Loucy (cell line): ENCODE data around the gene PET100.

Source experiments
- H2AFZ ChIP-seq: fragments of 200-600 bp; sonication (generic); 2 replicates; pipeline ENCODE4 v1.6.0; 2016; ENCODE audit warnings: antibody characterized with exemption, mild to moderate bottlenecking, low read length, moderate library complexity
- H3F3A ChIP-seq: fragments of 200-600 bp; 2 replicates; pipeline ENCODE4 v1.6.0; 2016; ENCODE audit warnings: antibody characterized with exemption, low read depth, mild to moderate bottlenecking
- H3K27me3 ChIP-seq: fragments of 200-600 bp; sonication (generic); 2 replicates; pipeline ENCODE4 v1.6.1; 2014; ENCODE audit warnings: low read length, mild to moderate bottlenecking; ENCODE audit not compliant: insufficient read depth, poor library complexity, severe bottlenecking
- H3K36me3 ChIP-seq: fragments of 200-600 bp; sonication (generic); 2 replicates; pipeline ENCODE4 v1.6.1; 2016; ENCODE audit warnings: low read length; ENCODE audit not compliant: insufficient read depth
- H3K4me1 ChIP-seq: fragments of 200-600 bp; sonication (generic); 2 replicates; pipeline ENCODE4 v1.5.1; 2014; ENCODE audit warnings: low read length, mild to moderate bottlenecking; ENCODE audit not compliant: insufficient read depth, poor library complexity, severe bottlenecking
- H3K4me2 ChIP-seq: fragments of 200-600 bp; sonication (generic); 2 replicates; pipeline ENCODE4 v1.6.0; 2014; ENCODE audit warnings: antibody characterized with exemption, low read length, low read depth, mild to moderate bottlenecking; ENCODE audit not compliant: poor library complexity, severe bottlenecking
- H3K4me3 ChIP-seq: fragments of 200-600 bp; sonication (generic); 2 replicates; pipeline ENCODE4 v1.5.1; 2014; ENCODE audit warnings: low read length, mild to moderate bottlenecking, mixed read lengths; ENCODE audit not compliant: poor library complexity, severe bottlenecking
- H3K79me2 ChIP-seq: fragments of 200-600 bp; sonication (generic); 2 replicates; pipeline ENCODE4 v1.6.1; 2014; ENCODE audit warnings: low read length; ENCODE audit not compliant: insufficient read depth
- H3K9ac ChIP-seq: fragments of 200-600 bp; sonication (generic); 2 replicates; pipeline ENCODE4 v1.6.0; 2014; ENCODE audit warnings: mild to moderate bottlenecking, low read depth, low read length, moderate library complexity; ENCODE audit not compliant: poor library complexity, severe bottlenecking
- H3K9me2 ChIP-seq: fragments of 200-600 bp; sonication (generic); replicated peaks from 2 replicates; pipeline ENCODE4 v1.6.1; 2016; ENCODE audit warnings: low read depth, low read length, mixed read lengths
- H3K9me3 ChIP-seq: fragments of 200-600 bp; sonication (generic); 2 replicates; pipeline ENCODE4 v1.6.1; 2014; ENCODE audit warnings: mild to moderate bottlenecking, antibody characterized with exemption, low read length, low read depth; ENCODE audit not compliant: insufficient read depth
- H4K20me1 ChIP-seq: fragments of 200-600 bp; sonication (generic); 2 replicates; pipeline ENCODE4 v1.6.0; 2014; ENCODE audit warnings: antibody characterized with exemption, low read length, mild to moderate bottlenecking; ENCODE audit not compliant: insufficient read depth, poor library complexity, severe bottlenecking
- EZH2phosphoT487 ChIP-seq: fragments of 200-600 bp; IDR thresholded peaks from 2 replicates; pipeline ENCODE4 v1.6.1; 2018; ENCODE audit warnings: antibody characterized with exemption, mild to moderate bottlenecking, moderate library complexity, borderline replicate concordance
- TF ChIP-seq, protein P1 (sequence below): fragments of 200-600 bp; sonication (generic); conservative IDR thresholded peaks from 2 replicates; pipeline ENCODE4 v1.5.1; 2014; ENCODE audit warnings: mild to moderate bottlenecking, antibody characterized with exemption, low read length

Gene PET100

DNA sequence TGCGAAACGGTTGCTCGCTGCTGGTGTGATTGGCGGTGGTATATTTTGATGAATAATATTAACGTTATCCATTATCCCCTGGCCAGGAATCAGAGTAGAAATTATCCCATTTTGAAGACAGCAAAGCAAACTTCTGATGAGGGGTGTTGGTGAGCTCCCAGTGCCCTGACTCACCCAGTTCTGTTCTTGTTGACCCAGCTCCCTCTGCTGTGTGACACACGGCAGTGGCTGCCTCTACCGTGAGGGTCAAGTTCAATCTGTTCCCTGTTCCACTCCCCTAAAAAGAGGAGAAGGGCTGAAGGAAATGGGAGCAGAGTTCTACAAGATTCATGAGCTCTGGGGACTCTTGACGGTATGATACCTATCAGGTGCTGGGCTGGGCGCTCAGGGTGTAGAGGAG is 31.9 kb upstream of the PET100 start:
- Histone ChIP-seq H3K9ac (no peak overlapping the region), H4K20me1 (no peaks in the 10 kb centered on the region), H3K27me3 (no peaks in the 10 kb centered on the region), H3K9me3 (no peaks in the 10 kb centered on the region), H3K79me2 (no peaks in the 10 kb centered on the region), H3K4me1 (no peaks in the 10 kb centered on the region), H2AFZ (no peak overlapping the region), H3K4me2 (no peak overlapping the region), H3K9me2 (no peaks in the 10 kb centered on the region), H3K4me3 (no peak overlapping the region), H3F3A (no peaks in the 10 kb centered on the region), H3K36me3 (no peaks in the 10 kb centered on the region)
- TF ChIP-seq, protein P1, sequence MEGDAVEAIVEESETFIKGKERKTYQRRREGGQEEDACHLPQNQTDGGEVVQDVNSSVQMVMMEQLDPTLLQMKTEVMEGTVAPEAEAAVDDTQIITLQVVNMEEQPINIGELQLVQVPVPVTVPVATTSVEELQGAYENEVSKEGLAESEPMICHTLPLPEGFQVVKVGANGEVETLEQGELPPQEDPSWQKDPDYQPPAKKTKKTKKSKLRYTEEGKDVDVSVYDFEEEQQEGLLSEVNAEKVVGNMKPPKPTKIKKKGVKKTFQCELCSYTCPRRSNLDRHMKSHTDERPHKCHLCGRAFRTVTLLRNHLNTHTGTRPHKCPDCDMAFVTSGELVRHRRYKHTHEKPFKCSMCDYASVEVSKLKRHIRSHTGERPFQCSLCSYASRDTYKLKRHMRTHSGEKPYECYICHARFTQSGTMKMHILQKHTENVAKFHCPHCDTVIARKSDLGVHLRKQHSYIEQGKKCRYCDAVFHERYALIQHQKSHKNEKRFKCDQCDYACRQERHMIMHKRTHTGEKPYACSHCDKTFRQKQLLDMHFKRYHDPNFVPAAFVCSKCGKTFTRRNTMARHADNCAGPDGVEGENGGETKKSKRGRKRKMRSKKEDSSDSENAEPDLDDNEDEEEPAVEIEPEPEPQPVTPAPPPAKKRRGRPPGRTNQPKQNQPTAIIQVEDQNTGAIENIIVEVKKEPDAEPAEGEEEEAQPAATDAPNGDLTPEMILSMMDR = no peak
- no peak for TF ChIP-seq EZH2phosphoT487

DNA sequence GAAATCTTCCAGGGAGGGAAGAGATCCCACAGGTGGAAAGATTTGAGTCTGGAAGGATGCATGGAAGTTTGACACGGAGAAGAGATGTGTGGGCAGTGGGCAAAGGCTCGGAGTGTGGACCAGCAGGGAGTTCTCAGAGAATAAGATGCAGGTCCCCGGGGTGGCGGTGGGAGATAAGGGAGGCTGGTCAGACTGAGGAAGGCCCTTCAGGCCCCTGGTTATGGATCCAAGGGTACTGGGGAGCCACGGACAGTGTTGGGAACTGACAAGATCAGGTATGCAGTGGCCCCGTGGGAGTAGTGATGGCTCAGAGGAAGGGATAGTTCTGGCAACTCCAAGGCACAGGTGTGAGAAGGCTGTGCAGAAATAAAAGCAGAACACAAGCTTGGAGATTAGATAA is 31.4 kb upstream of the PET100 start:
- H3K9me3 ChIP-seq = no peaks in the 10 kb centered on the region
- no peaks in the 10 kb centered on the region for H4K20me1 ChIP-seq
- no peak for TF ChIP-seq EZH2phosphoT487
- TF ChIP-seq, protein P1 = no peak
- no peak overlapping the region for H3K4me2 ChIP-seq
- no peak overlapping the region for H3K4me3 ChIP-seq
- no peaks in the 10 kb centered on the region for H3K9me2 ChIP-seq
- H3K9ac ChIP-seq = no peak overlapping the region
- H3F3A ChIP-seq = no peaks in the 10 kb centered on the region
- no peaks in the 10 kb centered on the region for H3K36me3 ChIP-seq
- no peaks in the 10 kb centered on the region for H3K79me2 ChIP-seq
- H3K27me3 ChIP-seq = no peaks in the 10 kb centered on the region
- H2AFZ ChIP-seq = no peak overlapping the region
- H3K4me1 ChIP-seq = no peaks in the 10 kb centered on the region

DNA sequence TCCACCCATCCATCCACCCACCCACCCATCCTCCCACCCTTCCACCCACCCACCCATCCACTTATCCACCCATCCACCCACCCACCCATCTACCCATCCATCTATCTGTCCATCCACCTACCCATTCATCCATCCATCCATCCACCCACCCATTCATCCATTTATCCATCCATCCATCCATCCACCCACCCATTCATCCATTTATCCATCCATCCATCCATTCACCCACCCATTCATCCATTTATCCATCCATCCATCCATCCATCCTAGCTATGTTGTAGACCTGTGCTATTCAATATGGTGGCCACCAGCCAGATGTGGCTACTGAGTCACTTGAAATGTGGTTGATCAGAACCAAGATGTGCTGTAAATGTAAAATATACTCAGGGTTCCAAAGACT is 28.9 kb upstream of the PET100 start:
- H3K9ac ChIP-seq = no peak overlapping the region
- H3K36me3 ChIP-seq = no peaks in the 10 kb centered on the region
- no peaks in the 10 kb centered on the region for H3K27me3 ChIP-seq
- H3K9me3 ChIP-seq = no peaks in the 10 kb centered on the region
- H3K4me2 ChIP-seq = no peak overlapping the region
- H3K4me1 ChIP-seq = no peaks in the 10 kb centered on the region
- no peak overlapping the region for H3K4me3 ChIP-seq
- H3F3A ChIP-seq = no peaks in the 10 kb centered on the region
- H3K79me2 ChIP-seq = no peaks in the 10 kb centered on the region
- TF ChIP-seq, protein P1 = no peak
- TF ChIP-seq EZH2phosphoT487 = no peak
- H4K20me1 ChIP-seq = no peaks in the 10 kb centered on the region
- H2AFZ ChIP-seq = no peak overlapping the region
- H3K9me2 ChIP-seq = no peaks in the 10 kb centered on the region
